Activated CD4-positive, alpha-beta T cell treated with anti-CD3 and anti-CD28 coated beads for 36 hours (primary cell): ENCODE measurements around the gene PUS7L. TPM values are rescaled to one million over a fixed set of nuclear protein-coding genes. Genes with fewer than 3 reads are reported as not detected.
"Not testable (repeated sequence)": the region's sequence is repeated elsewhere in the genome, so short reads cannot be mapped to it uniquely, and the experiment has no call there.

Experiments used
- ATAC-seq: fragments of 200-7000 bp; cut with Tn5 transposase; one replicate; pipeline ENCODE4 v1.10.0; 2021; ENCODE audit warnings: mild to moderate bottlenecking, moderate library complexity
- CTCF ChIA-PET: fragments of 350-600 bp; sonication (Branson Sonifier 250); formaldehyde crosslinking; loops from one replicate; lab custom pipeline; 2021; ENCODE audit warnings: antibody characterized with exemption; lab: Charles Lee
- POLR2A ChIA-PET: fragments of 350-600 bp; sonication (Branson Sonifier 250); formaldehyde crosslinking; loops from one replicate; lab custom pipeline; 2021; ENCODE audit warnings: antibody characterized with exemption, inconsistent platforms; lab: Charles Lee
- DNase-seq: peaks from one replicate; pipeline ENCODE4 v3.0.0-alpha.2; 2020
- H3K27ac Mint-ChIP-seq: one replicate; pipeline ENCODE4 v1.8.0; 2021; ENCODE audit warnings: mixed read lengths
- H3K27me3 Mint-ChIP-seq: one replicate; pipeline ENCODE4 v1.8.0; 2021; ENCODE audit warnings: mixed read lengths
- H3K36me3 Mint-ChIP-seq: one replicate; pipeline ENCODE4 v1.8.0; 2021; ENCODE audit warnings: low read depth, mixed read lengths
- H3K4me1 Mint-ChIP-seq: one replicate; pipeline ENCODE4 v1.8.0; 2021; ENCODE audit warnings: mixed read lengths
- H3K4me3 Mint-ChIP-seq: one replicate; pipeline ENCODE4 v1.8.0; 2021; ENCODE audit warnings: mild to moderate bottlenecking, moderate library complexity, mixed read lengths
- H3K9me3 Mint-ChIP-seq: one replicate; pipeline ENCODE4 v1.8.0; 2021; ENCODE audit warnings: low read depth, mixed read lengths
- intact Hi-C, 2 experiments: fragments of 100-400 bp; cut with DNase I in 1 of 2; cut with micrococcal nuclease in 1 of 2; formaldehyde crosslinking; loops; one replicate each; pipeline versions ENCODE4 v1.14.2 to v1.15.1; 2022 to 2024; cut with DNase I, micrococcal nuclease
- total RNA-seq, 2 experiments: library from RNA; stranded (reverse); gene quantifications; one replicate each; pipeline ENCODE4 v1.2.3, GENCODE V29; 2021

The PUS7L gene
- total RNA-seq, 2 experiments from 2014 or later = 13.2 to 20.2 TPM

DNA sequence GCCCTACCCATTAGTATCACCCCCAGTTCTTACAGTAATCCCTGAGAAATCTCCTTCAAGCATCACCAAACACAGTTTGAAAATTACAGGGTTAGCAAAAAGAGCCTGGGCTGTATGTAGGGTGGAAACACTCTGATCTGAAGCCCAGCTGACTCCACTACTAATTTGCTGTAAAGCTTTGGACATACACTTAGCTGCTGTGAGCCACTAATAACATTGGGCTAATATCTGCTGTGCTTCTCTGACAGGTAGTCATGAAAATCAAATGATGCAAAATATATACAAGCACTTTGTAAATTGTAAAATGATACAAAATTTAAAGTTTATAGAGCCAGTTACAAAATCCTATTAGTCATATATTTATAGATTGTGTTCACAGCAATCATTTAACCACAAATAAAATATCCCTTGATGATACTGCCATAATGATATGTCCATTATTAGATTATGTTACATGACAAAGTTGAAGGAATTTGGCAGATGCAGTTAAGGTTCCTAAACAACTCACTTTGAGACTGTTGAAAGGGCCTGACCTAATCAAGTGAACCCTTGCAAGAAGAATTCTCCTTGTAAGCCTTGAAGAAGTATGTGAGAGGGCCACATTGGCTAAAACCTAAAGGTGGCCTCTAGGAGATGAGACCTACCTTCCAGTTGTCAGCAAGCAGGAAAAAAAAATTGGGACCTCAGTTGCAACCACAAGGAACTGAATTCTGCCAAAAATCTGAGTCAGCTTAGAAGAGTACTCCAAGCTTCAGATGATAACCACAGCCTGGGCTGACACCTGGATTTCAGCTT is 28.5 kb upstream of the PUS7L start:
- ChIA-PET CTCF (interaction anchor here (1.2 to 1.3 kb wide), 2 partner anchors 10 to 12 kb away, joined by 3 read pairs; no protein-coding TSS in a partner anchor), POLR2A (no interaction called here)
- no peak overlapping the region for H3K27ac Mint-ChIP-seq
- H3K4me1 Mint-ChIP-seq = no peaks in the 10 kb centered on the region
- intact Hi-C loops = no loop called here
- H3K4me3 Mint-ChIP-seq = no peak overlapping the region
- peaks cover 15% of the 10 kb centered on the region for H3K36me3 Mint-ChIP-seq
- ATAC-seq (no peak), DNase-seq (no peak)
- no peaks in the 10 kb centered on the region for H3K27me3 Mint-ChIP-seq
- no peaks in the 10 kb centered on the region for H3K9me3 Mint-ChIP-seq

DNA sequence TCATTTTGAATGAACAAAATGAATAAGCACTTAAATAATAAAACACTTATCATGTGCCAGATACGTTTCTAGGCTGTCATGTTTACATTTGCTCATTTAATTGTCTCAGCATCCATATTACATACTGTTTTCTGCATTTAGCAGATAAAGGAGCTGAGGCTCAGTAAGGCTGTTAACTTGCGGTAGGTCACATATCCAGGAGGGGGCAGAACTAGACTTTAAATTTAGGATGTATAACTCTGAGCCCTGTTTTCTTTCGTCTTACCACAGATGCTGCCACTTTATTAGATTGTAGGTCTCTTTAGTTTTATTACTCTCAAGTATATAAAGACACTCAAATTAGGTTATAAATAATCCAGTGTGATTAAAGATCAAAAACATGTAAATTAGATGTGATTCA is 17.9 kb upstream of the PUS7L start:
- Mint-ChIP-seq H3K27ac (no peak overlapping the region), H3K27me3 (no peaks in the 10 kb centered on the region), H3K4me1 (no peaks in the 10 kb centered on the region), H3K9me3 (no peaks in the 10 kb centered on the region), H3K4me3 (no peak overlapping the region), H3K36me3 (peaks cover 24% of the 10 kb centered on the region)
- CTCF ChIA-PET = interaction anchor here (0.8 to 3.3 kb wide), 6 partner anchors 8 to 106 kb away, joined by 3 to 38 read pairs (median 6); no protein-coding TSS in a partner anchor
- POLR2A ChIA-PET = no interaction called here
- ATAC-seq (peak; percentile 57), DNase-seq (no peak)
- intact Hi-C loops = loop anchor here (1.0 kb wide), 1 partner anchor 106 kb away; no protein-coding TSS in a partner anchor

DNA sequence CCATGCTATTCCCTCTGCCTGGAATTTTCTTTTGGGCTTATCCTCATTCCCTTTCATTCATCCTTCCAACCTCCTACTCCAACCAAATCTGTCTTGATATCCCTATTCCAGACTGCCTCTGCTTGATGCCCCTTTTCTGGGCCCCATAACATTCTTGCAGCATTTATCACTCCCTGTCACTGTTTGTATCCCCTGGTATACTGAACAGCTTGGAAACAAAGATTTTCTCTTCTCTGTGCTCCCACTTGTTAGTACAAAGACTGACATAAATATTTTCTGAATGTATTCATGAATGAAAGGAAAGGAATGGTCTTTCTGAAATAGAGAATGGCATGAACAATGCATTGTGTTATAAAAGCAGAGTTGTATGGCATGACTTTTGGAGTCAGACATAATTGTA is 7.7 kb upstream of the PUS7L start:
- Mint-ChIP-seq H3K9me3 (no peaks in the 10 kb centered on the region), H3K27me3 (no peaks in the 10 kb centered on the region), H3K4me3 (no peak overlapping the region), H3K36me3 (peaks cover 38% of the 10 kb centered on the region), H3K27ac (no peak overlapping the region), H3K4me1 (peaks cover 26% of the 10 kb centered on the region)
- ATAC-seq (no peak), DNase-seq (no peak)
- intact Hi-C loops = no loop called here
- ChIA-PET POLR2A (no interaction called here), CTCF (no interaction called here)

DNA sequence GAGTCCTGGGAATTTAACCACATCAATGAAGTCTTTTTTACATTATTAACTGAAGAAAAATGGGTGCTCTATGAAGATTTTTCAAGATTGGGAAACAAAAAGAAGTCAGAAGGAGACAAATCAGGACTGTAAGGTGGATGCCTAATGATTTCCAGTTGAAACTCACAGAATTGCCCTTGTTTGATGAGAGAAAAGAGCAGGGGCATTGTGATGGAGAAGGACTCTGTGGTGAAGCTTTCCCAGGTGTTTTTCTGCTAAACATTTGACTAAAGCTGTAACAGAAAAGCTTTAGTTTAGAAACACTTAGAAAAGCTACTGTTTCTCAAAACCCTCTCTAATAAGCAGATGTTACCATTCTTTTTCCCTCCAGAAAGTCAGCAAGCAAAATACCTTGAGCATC is 5.9 kb upstream of the PUS7L start:
- H3K27ac Mint-ChIP-seq = no peak overlapping the region
- POLR2A ChIA-PET = no interaction called here

DNA sequence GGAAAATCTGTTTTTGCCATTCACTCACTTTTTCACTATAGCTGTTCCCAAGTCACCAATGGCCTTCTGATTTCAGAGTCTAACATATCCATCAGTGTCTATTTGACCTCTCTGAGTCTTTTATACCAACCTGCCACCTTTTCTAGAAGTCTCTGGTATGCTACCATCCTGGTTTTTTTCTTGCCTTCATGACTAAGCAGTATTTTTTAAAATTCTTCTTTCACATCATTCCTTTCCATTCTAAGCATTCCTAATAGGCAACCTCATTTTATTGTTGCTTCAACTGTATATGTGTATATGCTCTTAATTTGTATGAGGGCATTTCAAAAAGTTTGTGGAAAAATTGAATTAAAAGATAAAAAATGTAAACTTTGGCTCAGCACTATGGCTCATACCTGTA is 5.2 kb upstream of the PUS7L start:
- no peaks in the 10 kb centered on the region for H3K27me3 Mint-ChIP-seq
- H3K4me3 Mint-ChIP-seq = no peak overlapping the region
- intact Hi-C loops = no loop called here
- no peak for ATAC-seq
- DNase-seq = no peak
- H3K27ac Mint-ChIP-seq = no peak overlapping the region
- ChIA-PET CTCF (interaction anchor here (1.5 to 1.6 kb wide), 2 partner anchors 9 to 11 kb away, joined by 5 to 6 read pairs; no protein-coding TSS in a partner anchor), POLR2A (interaction anchor here (0.6 kb wide), 1 partner anchor 100 kb away, joined by 6 read pairs; no protein-coding TSS in a partner anchor)
- H3K36me3 Mint-ChIP-seq = peaks cover 30% of the 10 kb centered on the region
- H3K4me1 Mint-ChIP-seq = peaks cover 38% of the 10 kb centered on the region
- no peaks in the 10 kb centered on the region for H3K9me3 Mint-ChIP-seq

More for the DNA sequence above, 5.9 kb upstream of the PUS7L start:
- Mint-ChIP-seq H3K36me3 (peaks cover 32% of the 10 kb centered on the region), H3K9me3 (no peaks in the 10 kb centered on the region), H3K27me3 (no peaks in the 10 kb centered on the region), H3K4me1 (peaks cover 38% of the 10 kb centered on the region), H3K4me3 (no peak overlapping the region)
- intact Hi-C loops = no loop called here
- DNase-seq = no peak
- ATAC-seq = no peak
- CTCF ChIA-PET = interaction anchor here (1.6 kb wide), 1 partner anchor 9 kb away, joined by 6 read pairs; no protein-coding TSS in a partner anchor

DNA sequence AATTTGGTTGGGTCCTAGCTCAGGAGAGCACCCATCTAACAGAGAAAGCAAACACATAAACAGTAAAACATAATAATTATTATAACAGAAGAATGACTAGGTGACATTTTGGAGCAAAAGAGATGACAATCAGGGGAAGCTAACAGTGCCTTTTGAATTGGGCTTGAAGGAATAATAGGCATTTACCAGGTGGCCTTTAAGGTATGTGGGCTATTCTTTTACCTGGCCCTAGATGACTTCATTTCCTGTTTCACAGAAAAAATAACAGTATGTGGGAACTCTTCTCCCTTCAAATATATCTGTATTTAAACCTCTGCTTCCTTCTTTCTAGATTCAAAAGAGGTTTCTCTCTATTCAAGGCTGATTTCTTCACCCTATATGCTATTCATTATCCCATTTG is 4.0 kb upstream of the PUS7L start:
- H3K4me1 Mint-ChIP-seq = peaks cover 43% of the 10 kb centered on the region
- H3K9me3 Mint-ChIP-seq = no peaks in the 10 kb centered on the region
- ChIA-PET CTCF (interaction anchor here (0.9 to 2.1 kb wide), 6 partner anchors 9 to 120 kb away, joined by 3 to 8 read pairs (median 4); no protein-coding TSS in a partner anchor), POLR2A (no interaction called here)
- no peak overlapping the region for H3K27ac Mint-ChIP-seq
- H3K4me3 Mint-ChIP-seq = no peak overlapping the region
- ATAC-seq (no peak), DNase-seq (no peak)
- H3K36me3 Mint-ChIP-seq = peaks cover 33% of the 10 kb centered on the region
- H3K27me3 Mint-ChIP-seq = no peaks in the 10 kb centered on the region
- intact Hi-C loops = no loop called here

DNA sequence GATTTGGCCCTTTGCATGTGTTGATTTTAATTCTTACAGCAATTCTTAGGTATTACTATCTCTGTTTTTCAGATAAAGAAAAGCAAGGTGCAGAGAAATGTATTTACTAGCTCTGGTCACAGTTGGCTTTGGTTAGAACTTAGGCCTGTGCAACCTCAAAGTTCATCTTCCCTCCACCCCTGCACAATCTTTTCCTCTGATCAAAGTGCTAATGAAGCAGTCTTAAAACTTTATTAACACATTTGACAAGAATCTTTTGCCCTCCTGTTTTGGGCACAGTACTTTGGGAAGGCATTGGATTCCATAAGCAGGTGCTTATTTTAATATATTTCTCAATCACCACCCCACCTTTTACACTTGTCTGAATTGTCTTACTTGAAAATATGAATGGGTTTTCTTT is 2.9 kb upstream of the PUS7L start:
- peaks cover 37% of the 10 kb centered on the region for H3K36me3 Mint-ChIP-seq
- DNase-seq (no peak), ATAC-seq (no peak)
- CTCF ChIA-PET = interaction anchor here (2.1 kb wide), 1 partner anchor 121 kb away, joined by 8 read pairs; no protein-coding TSS in a partner anchor
- H3K27ac Mint-ChIP-seq = peak overlapping the region; percentile 30
- H3K4me1 Mint-ChIP-seq = peaks cover 53% of the 10 kb centered on the region
- H3K27me3 Mint-ChIP-seq = no peaks in the 10 kb centered on the region
- H3K4me3 Mint-ChIP-seq = peak overlapping the region; percentile 50
- intact Hi-C loops = no loop called here
- H3K9me3 Mint-ChIP-seq = no peaks in the 10 kb centered on the region
- POLR2A ChIA-PET = interaction anchor here (0.6 to 1.1 kb wide), 3 partner anchors 40 to 1076 kb away, joined by 3 to 5 read pairs (median 3); partner anchors contain the start of gene TWF1

DNA sequence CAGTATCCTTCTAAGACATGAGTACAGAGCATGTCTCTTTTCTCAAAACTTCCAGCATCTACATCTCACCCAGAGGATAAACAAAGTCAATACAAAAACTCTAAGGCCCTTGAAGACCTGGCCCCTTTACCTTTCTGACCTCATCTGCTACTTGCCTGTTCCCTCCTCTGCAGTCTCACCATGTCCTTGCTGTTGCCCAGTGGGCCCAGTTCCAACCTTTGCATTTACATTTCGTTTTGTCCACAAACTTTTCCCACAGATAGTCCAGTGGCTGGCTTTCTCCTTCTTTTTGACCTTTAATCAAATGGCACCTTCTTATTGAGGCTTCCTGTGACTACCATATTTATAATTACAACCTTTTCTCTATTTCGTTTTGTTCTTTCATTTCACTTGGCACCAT is 1.8 kb upstream of the PUS7L start:
- H3K4me3 Mint-ChIP-seq = peak overlapping the region; percentile 95

DNA sequence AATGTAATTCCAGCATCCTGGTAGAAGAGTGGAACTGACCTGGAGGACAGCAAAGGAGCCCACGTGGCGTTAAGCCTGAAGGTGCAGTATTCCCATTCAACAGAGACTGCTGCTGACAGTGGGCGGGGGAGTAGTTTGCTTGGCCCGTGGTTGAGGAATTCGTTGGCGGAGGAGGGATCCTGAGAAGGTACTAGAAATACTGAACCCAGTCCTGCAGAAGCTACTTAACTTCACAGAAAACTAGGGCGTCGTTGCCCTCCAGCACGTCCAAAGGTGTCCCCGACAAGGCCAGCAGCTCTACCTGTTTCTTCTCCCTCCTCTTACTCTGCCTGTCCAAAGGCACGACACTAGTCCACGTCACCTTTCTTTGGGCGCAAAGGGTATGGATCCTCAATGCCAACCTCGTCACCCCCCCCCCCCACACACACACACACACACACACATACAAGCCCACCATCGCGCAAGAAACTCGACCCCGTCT is 303 bp downstream of the PUS7L start:
- Mint-ChIP-seq H3K36me3 (peaks cover 55% of the 10 kb centered on the region), H3K9me3 (no peaks in the 10 kb centered on the region), H3K4me1 (peaks cover 68% of the 10 kb centered on the region), H3K27ac (peak overlapping the region; percentile 99), H3K27me3 (no peaks in the 10 kb centered on the region), H3K4me3 (peak overlapping the region; percentile 95)
- POLR2A ChIA-PET = interaction anchor here (1.6 kb wide), 1 partner anchor 48 kb away, joined by 7 read pairs; the partner anchor contains the start of gene TWF1
- CTCF ChIA-PET = interaction anchor here (0.6 to 1.2 kb wide), 3 partner anchors 10 to 125 kb away, joined by 3 to 4 read pairs (median 4); no protein-coding TSS in a partner anchor
- ATAC-seq (peak; percentile 12), DNase-seq (peak; percentile 43)
- intact Hi-C loops = loop anchor here (1.0 to 10.0 kb wide), 5 partner anchors 28 to 1519 kb away; partner anchors contain the start of genes TWF1 (in 2 of the 2) and YAF2 (in 1 of the 2)

More for the DNA sequence above, 1.8 kb upstream of the PUS7L start:
- intact Hi-C loops = no loop called here
- DNase-seq (no peak), ATAC-seq (no peak)
- no peaks in the 10 kb centered on the region for H3K9me3 Mint-ChIP-seq
- ChIA-PET POLR2A (interaction anchor here (0.7 to 1.1 kb wide), 2 partner anchors 46 to 311 kb away, joined by 3 to 6 read pairs; partner anchors contain the start of gene TWF1), CTCF (interaction anchor here (1.2 kb wide), 1 partner anchor 17 kb away, joined by 3 read pairs; no protein-coding TSS in a partner anchor)
- H3K27ac Mint-ChIP-seq = peak overlapping the region; percentile 79
- H3K4me1 Mint-ChIP-seq = peaks cover 62% of the 10 kb centered on the region
- H3K27me3 Mint-ChIP-seq = no peaks in the 10 kb centered on the region
- peaks cover 47% of the 10 kb centered on the region for H3K36me3 Mint-ChIP-seq

DNA sequence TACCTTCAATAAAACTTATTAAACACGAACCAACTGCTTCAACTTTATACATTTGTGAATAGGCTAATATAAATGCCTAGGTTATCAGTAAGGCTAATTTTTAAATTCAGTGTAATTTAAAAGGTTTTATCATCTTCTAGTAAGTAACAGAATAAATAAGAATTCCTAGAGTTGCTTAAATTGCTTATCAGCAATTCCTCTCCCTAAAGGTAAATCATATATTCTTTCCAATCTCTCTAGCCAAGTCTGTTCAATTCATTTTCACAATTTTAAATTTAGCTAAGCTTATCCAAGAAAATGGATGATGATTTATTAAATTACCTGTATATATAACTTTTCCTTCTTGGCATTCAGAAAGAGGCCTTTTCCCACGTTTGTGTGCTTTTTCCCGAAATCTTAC is 4.6 kb downstream of the PUS7L start:
- Mint-ChIP-seq H3K27me3 (no peaks in the 10 kb centered on the region), H3K36me3 (peaks cover 59% of the 10 kb centered on the region), H3K27ac (no peak overlapping the region), H3K9me3 (no peaks in the 10 kb centered on the region), H3K4me3 (no peak overlapping the region), H3K4me1 (peaks cover 47% of the 10 kb centered on the region)
- DNase-seq = no peak
- ChIA-PET POLR2A (no interaction called here), CTCF (interaction anchor here (0.9 kb wide), 1 partner anchor 25 kb away, joined by 3 read pairs; no protein-coding TSS in a partner anchor)
- no peak for ATAC-seq
- intact Hi-C loops = loop anchor here in 1 of 2 experiments (10.0 kb wide), 1 partner anchor 1269 kb away; no protein-coding TSS in a partner anchor

DNA sequence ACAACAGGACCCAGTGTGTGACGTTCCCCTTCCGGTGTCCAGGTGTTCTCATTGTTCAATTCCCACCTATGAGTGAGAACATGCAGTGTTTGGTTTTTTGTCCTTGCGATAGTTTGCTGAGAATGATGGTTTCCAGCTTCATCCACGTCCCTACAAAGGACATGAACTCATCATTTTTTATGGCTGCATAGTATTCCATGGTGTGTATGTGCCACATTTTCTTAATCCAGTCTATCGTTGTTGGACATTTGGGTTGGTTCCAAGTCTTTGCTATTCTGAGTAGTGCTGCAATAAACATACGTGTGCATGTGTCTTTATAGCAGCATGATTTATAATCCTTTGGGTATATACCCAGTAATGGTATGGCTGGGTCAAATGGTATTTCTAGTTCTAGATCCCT is 7.2 kb downstream of the PUS7L start:
- ATAC-seq, DNase-seq, POLR2A ChIA-PET, H3K27me3 Mint-ChIP-seq, H3K9me3 Mint-ChIP-seq, CTCF ChIA-PET, H3K4me3 Mint-ChIP-seq, H3K27ac Mint-ChIP-seq: not testable (repeated sequence)
- H3K36me3 Mint-ChIP-seq = peaks cover 51% of the 10 kb centered on the region
- H3K4me1 Mint-ChIP-seq = peaks cover 30% of the 10 kb centered on the region
- intact Hi-C loops = loop anchor here in 1 of 2 experiments (10.0 kb wide), 1 partner anchor 1267 kb away; no protein-coding TSS in a partner anchor
